GM12875 (cell line): ENCODE data around the gene TMOD1.

Experiments used
- H3K4me3 ChIP-seq: one replicate; pipeline ENCODE4 v1.5.1; 2011; ENCODE audit warnings: low read depth, low read length, control low read depth
- CTCF ChIP-seq: IDR thresholded peaks from 2 replicates; pipeline ENCODE4 v1.5.1; 2011; ENCODE audit warnings: low read depth, mild to moderate bottlenecking, control low read depth, inconsistent platforms, low read length, moderate library complexity, borderline replicate concordance; ENCODE audit not compliant: insufficient read depth

TMOD1 gene

GRCh38 chr9:97638666-97639065, 137.2 kb downstream of the TMOD1 start:
- H3K4me3 ChIP-seq, result no peak overlapping the region
- TF ChIP-seq CTCF, result peak; percentile 19; the same call in 1 of the 2 replicates

- no peak overlapping the region for H3K4me3 ChIP-seq
- TF ChIP-seq CTCF, result no peak
These were observed 138.9 kb downstream of the TMOD1 start for GRCh38 chr9:97640325-97640724.

GRCh38 chr9:97645720-97646119, 144.3 kb downstream of the TMOD1 start:
- TF ChIP-seq CTCF, result no peak
- H3K4me3 ChIP-seq, result no peak overlapping the region

- no peak for TF ChIP-seq CTCF
- H3K4me3 ChIP-seq, result no peak overlapping the region
These were observed 146.5 kb downstream of the TMOD1 start for GRCh38 chr9:97647996-97648395.
